ENCODE results near the gene DCLK2.
"Not testable (repeated sequence)": the region's sequence is repeated elsewhere in the genome, so short reads cannot be mapped to it uniquely, and the experiment has no call there.

DCLK2 gene

GRCh38 chr4:150185033-150185432 lies 106.8 kb downstream of the DCLK2 start:
- H3K4me3 ChIP-seq (ENCODE audit: low read length); H3K9ac ChIP-seq (ENCODE audit: low read depth, low read length); H3K27ac ChIP-seq (ENCODE audit: low read length); H3K27me3 ChIP-seq (ENCODE audit: insufficient read depth, low read length); H3K36me3 ChIP-seq (ENCODE audit: insufficient read depth, low read depth, low read length); H3K4me1 ChIP-seq (ENCODE audit: insufficient read depth, low read length); H3K9me3 ChIP-seq (ENCODE audit: insufficient read depth, low read depth, low read length): not testable (repeated sequence)

- Histone ChIP-seq H3K27me3 (ENCODE audit: insufficient read depth, low read length) (no peaks in the 10 kb centered on the region), H3K27ac (ENCODE audit: low read length) (no peak overlapping the region), H3K4me3 (ENCODE audit: low read length) (no peak overlapping the region), H3K4me1 (ENCODE audit: insufficient read depth, low read length) (peaks cover 4% of the 10 kb centered on the region), H3K36me3 (ENCODE audit: insufficient read depth, low read depth, low read length) (no peaks in the 10 kb centered on the region), H3K9me3 (ENCODE audit: insufficient read depth, low read depth, low read length) (no peaks in the 10 kb centered on the region), H3K9ac (ENCODE audit: low read depth, low read length) (no peak overlapping the region)
These were observed 114.7 kb downstream of the DCLK2 start for GRCh38 chr4:150192986-150193385.

GRCh38 chr4:150197256-150197655 lies 119.0 kb downstream of the DCLK2 start:
- not testable (repeated sequence) for H3K4me3 ChIP-seq (ENCODE audit: low read length); H3K27me3 ChIP-seq (ENCODE audit: insufficient read depth, low read length); H3K27ac ChIP-seq (ENCODE audit: low read length); H3K9me3 ChIP-seq (ENCODE audit: insufficient read depth, low read depth, low read length); H3K9ac ChIP-seq (ENCODE audit: low read depth, low read length); H3K36me3 ChIP-seq (ENCODE audit: insufficient read depth, low read depth, low read length); H3K4me1 ChIP-seq (ENCODE audit: insufficient read depth, low read length)

GRCh38 chr4:150199056-150199455 lies 120.8 kb downstream of the DCLK2 start:
- Histone ChIP-seq H3K4me1 (ENCODE audit: insufficient read depth, low read length) (peaks cover 4% of the 10 kb centered on the region), H3K36me3 (ENCODE audit: insufficient read depth, low read depth, low read length) (no peaks in the 10 kb centered on the region), H3K4me3 (ENCODE audit: low read length) (no peak overlapping the region), H3K27ac (ENCODE audit: low read length) (no peak overlapping the region), H3K9me3 (ENCODE audit: insufficient read depth, low read depth, low read length) (no peaks in the 10 kb centered on the region), H3K9ac (ENCODE audit: low read depth, low read length) (no peak overlapping the region), H3K27me3 (ENCODE audit: insufficient read depth, low read length) (no peaks in the 10 kb centered on the region)

GRCh38 chr4:150205016-150205415 lies 126.8 kb downstream of the DCLK2 start:
- H3K27me3 ChIP-seq (ENCODE audit: insufficient read depth, low read length): no peaks in the 10 kb centered on the region

GRCh38 chr4:150206265-150206664 lies 128.0 kb downstream of the DCLK2 start:
- Histone ChIP-seq H3K4me3 (ENCODE audit: low read length) (no peak overlapping the region), H3K9me3 (ENCODE audit: insufficient read depth, low read depth, low read length) (no peaks in the 10 kb centered on the region), H3K9ac (ENCODE audit: low read depth, low read length) (no peak overlapping the region), H3K27ac (ENCODE audit: low read length) (no peak overlapping the region), H3K36me3 (ENCODE audit: insufficient read depth, low read depth, low read length) (no peaks in the 10 kb centered on the region), H3K4me1 (ENCODE audit: insufficient read depth, low read length) (no peaks in the 10 kb centered on the region), H3K27me3 (ENCODE audit: insufficient read depth, low read length) (no peaks in the 10 kb centered on the region)

More at GRCh38 chr4:150205016-150205415, 126.8 kb downstream of the DCLK2 start:
- Histone ChIP-seq H3K36me3 (ENCODE audit: insufficient read depth, low read depth, low read length) (no peaks in the 10 kb centered on the region), H3K4me3 (ENCODE audit: low read length) (no peak overlapping the region), H3K9ac (ENCODE audit: low read depth, low read length) (no peak overlapping the region), H3K27ac (ENCODE audit: low read length) (no peak overlapping the region), H3K4me1 (ENCODE audit: insufficient read depth, low read length) (no peaks in the 10 kb centered on the region), H3K9me3 (ENCODE audit: insufficient read depth, low read depth, low read length) (no peaks in the 10 kb centered on the region)

- Histone ChIP-seq H3K4me1 (ENCODE audit: insufficient read depth, low read length) (no peaks in the 10 kb centered on the region), H3K9me3 (ENCODE audit: insufficient read depth, low read depth, low read length) (no peaks in the 10 kb centered on the region), H3K36me3 (ENCODE audit: insufficient read depth, low read depth, low read length) (no peaks in the 10 kb centered on the region), H3K27ac (ENCODE audit: low read length) (no peak overlapping the region), H3K9ac (ENCODE audit: low read depth, low read length) (no peak overlapping the region), H3K27me3 (ENCODE audit: insufficient read depth, low read length) (no peaks in the 10 kb centered on the region), H3K4me3 (ENCODE audit: low read length) (no peak overlapping the region)
These were observed 128.7 kb downstream of the DCLK2 start for GRCh38 chr4:150206954-150207353.

GRCh38 chr4:150207871-150208270 lies 129.6 kb downstream of the DCLK2 start:
- Histone ChIP-seq H3K4me1 (ENCODE audit: insufficient read depth, low read length) (no peaks in the 10 kb centered on the region; the same call in 1 of the 2 replicates), H3K9me3 (ENCODE audit: insufficient read depth, low read depth, low read length) (no peaks in the 10 kb centered on the region), H3K27ac (ENCODE audit: low read length) (no peak overlapping the region), H3K36me3 (ENCODE audit: insufficient read depth, low read depth, low read length) (no peaks in the 10 kb centered on the region), H3K4me3 (ENCODE audit: low read length) (no peak overlapping the region), H3K9ac (ENCODE audit: low read depth, low read length) (no peak overlapping the region), H3K27me3 (ENCODE audit: insufficient read depth, low read length) (no peaks in the 10 kb centered on the region)

- no peaks in the 10 kb centered on the region; the same call in 1 of the 2 replicates for H3K4me1 ChIP-seq (ENCODE audit: insufficient read depth, low read length)
- H3K27ac ChIP-seq (ENCODE audit: low read length): no peak overlapping the region
- H3K4me3 ChIP-seq (ENCODE audit: low read length): no peak overlapping the region
- H3K9me3 ChIP-seq (ENCODE audit: insufficient read depth, low read depth, low read length): no peaks in the 10 kb centered on the region
- H3K27me3 ChIP-seq (ENCODE audit: insufficient read depth, low read length): no peaks in the 10 kb centered on the region
- H3K9ac ChIP-seq (ENCODE audit: low read depth, low read length): no peak overlapping the region
- H3K36me3 ChIP-seq (ENCODE audit: insufficient read depth, low read depth, low read length): no peaks in the 10 kb centered on the region
These were observed 131.0 kb downstream of the DCLK2 start for GRCh38 chr4:150209140-150209829.

GRCh38 chr4:150211016-150211415 lies 132.8 kb downstream of the DCLK2 start:
- H3K4me1 ChIP-seq (ENCODE audit: insufficient read depth, low read length): no peaks in the 10 kb centered on the region; the same call in 1 of the 2 replicates
- H3K36me3 ChIP-seq (ENCODE audit: insufficient read depth, low read depth, low read length): no peaks in the 10 kb centered on the region
- no peak overlapping the region for H3K4me3 ChIP-seq (ENCODE audit: low read length)
- no peak overlapping the region for H3K27ac ChIP-seq (ENCODE audit: low read length)
- no peaks in the 10 kb centered on the region for H3K9me3 ChIP-seq (ENCODE audit: insufficient read depth, low read depth, low read length)
- no peak overlapping the region for H3K9ac ChIP-seq (ENCODE audit: low read depth, low read length)
- H3K27me3 ChIP-seq (ENCODE audit: insufficient read depth, low read length): no peaks in the 10 kb centered on the region

- Histone ChIP-seq H3K4me3 (ENCODE audit: low read length) (no peak overlapping the region), H3K4me1 (ENCODE audit: insufficient read depth, low read length) (peaks cover 3% of the 10 kb centered on the region)
These were observed 133.7 kb downstream of the DCLK2 start for GRCh38 chr4:150211799-150212445.

GRCh38 chr4:150212485-150212884 lies 134.2 kb downstream of the DCLK2 start:
- Histone ChIP-seq H3K27ac (ENCODE audit: low read length) (no peak overlapping the region), H3K4me1 (ENCODE audit: insufficient read depth, low read length) (peaks cover 4% of the 10 kb centered on the region), H3K4me3 (ENCODE audit: low read length) (no peak overlapping the region), H3K36me3 (ENCODE audit: insufficient read depth, low read depth, low read length) (no peaks in the 10 kb centered on the region), H3K27me3 (ENCODE audit: insufficient read depth, low read length) (no peaks in the 10 kb centered on the region), H3K9ac (ENCODE audit: low read depth, low read length) (no peak overlapping the region), H3K9me3 (ENCODE audit: insufficient read depth, low read depth, low read length) (no peaks in the 10 kb centered on the region)

More at GRCh38 chr4:150211799-150212445, 133.7 kb downstream of the DCLK2 start:
- Histone ChIP-seq H3K9me3 (ENCODE audit: insufficient read depth, low read depth, low read length) (no peaks in the 10 kb centered on the region), H3K27ac (ENCODE audit: low read length) (no peak overlapping the region), H3K36me3 (ENCODE audit: insufficient read depth, low read depth, low read length) (no peaks in the 10 kb centered on the region), H3K9ac (ENCODE audit: low read depth, low read length) (no peak overlapping the region), H3K27me3 (ENCODE audit: insufficient read depth, low read length) (no peaks in the 10 kb centered on the region)

All from iPS-20b (cell line).